GM12892 (cell line): ENCODE data around the gene PPM1D.

Source experiments
- POLR2A ChIP-seq: IDR thresholded peaks from 2 replicates; pipeline ENCODE4 v1.6.1; 2011; ENCODE audit warnings: low read depth, low read length, control low read depth
- TAF1 ChIP-seq: IDR thresholded peaks from 2 replicates; pipeline ENCODE4 v1.6.1; 2011; ENCODE audit warnings: low read depth, mild to moderate bottlenecking, control low read depth, low read length, borderline replicate concordance

GRCh38 chr17:60676758-60677307 lies 76.8 kb downstream of the PPM1D start:
- TF ChIP-seq POLR2A: no peak
- no peak for TF ChIP-seq TAF1
